GM12873 (cell line): ENCODE results near the gene ELP2.

ENCODE experiments used
- TF ChIP-seq, protein P1 (sequence below): IDR thresholded peaks from 2 replicates; pipeline ENCODE4 v1.5.1; 2012; ENCODE audit warnings: low read depth, mild to moderate bottlenecking, moderate library complexity, low read length, control low read depth; ENCODE audit not compliant: insufficient read depth; ENCODE audit errors: missing control alignments

Gene ELP2

DNA sequence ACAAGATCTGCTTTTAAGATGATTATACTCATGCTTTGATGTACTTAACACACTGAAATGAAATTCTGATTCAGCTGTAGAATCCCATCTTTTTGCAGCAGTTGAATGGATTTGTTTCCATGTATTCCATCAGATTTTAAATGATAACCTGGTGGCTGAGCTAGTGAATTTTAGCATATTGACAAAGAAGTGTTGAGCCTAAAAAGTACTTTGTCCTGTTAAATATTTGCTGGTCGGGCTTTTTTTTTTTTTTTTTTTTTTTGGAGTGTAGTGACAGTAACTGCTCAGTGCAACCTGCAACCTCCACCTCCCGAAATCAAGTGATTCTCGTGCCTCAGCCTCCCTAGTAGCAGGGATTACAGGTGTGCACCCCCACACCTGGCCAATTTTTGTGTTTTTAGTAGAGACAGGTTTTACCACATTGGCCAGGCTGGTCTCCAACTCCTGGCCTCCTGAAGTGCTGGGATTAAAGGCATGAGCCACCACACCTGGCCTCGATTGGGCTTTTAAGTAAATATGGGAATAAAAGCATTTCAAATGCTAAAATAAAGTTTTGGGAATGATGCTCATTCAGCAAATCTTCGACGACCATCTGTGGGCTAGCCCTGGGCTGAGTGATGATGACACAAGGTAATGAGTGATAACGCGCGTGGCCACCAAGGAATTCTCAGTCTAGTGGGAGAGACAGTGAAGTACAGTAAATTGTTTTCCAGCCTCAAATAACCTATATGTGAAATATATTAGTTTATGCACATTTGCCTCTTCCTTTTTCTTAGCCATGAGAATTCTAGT, 2.2 kb downstream of the ELP2 start:
- TF ChIP-seq, protein P1, sequence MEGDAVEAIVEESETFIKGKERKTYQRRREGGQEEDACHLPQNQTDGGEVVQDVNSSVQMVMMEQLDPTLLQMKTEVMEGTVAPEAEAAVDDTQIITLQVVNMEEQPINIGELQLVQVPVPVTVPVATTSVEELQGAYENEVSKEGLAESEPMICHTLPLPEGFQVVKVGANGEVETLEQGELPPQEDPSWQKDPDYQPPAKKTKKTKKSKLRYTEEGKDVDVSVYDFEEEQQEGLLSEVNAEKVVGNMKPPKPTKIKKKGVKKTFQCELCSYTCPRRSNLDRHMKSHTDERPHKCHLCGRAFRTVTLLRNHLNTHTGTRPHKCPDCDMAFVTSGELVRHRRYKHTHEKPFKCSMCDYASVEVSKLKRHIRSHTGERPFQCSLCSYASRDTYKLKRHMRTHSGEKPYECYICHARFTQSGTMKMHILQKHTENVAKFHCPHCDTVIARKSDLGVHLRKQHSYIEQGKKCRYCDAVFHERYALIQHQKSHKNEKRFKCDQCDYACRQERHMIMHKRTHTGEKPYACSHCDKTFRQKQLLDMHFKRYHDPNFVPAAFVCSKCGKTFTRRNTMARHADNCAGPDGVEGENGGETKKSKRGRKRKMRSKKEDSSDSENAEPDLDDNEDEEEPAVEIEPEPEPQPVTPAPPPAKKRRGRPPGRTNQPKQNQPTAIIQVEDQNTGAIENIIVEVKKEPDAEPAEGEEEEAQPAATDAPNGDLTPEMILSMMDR: no peak

- TF ChIP-seq, protein P1: no peak
Measured at GRCh38 chr18:36132756-36133155, 3.1 kb downstream of the ELP2 start.

GRCh38 chr18:36135264-36135663, 5.6 kb downstream of the ELP2 start:
- TF ChIP-seq, protein P1: no peak

- TF ChIP-seq, protein P1: no peak
Measured at GRCh38 chr18:36139245-36139644, 9.5 kb downstream of the ELP2 start.

DNA sequence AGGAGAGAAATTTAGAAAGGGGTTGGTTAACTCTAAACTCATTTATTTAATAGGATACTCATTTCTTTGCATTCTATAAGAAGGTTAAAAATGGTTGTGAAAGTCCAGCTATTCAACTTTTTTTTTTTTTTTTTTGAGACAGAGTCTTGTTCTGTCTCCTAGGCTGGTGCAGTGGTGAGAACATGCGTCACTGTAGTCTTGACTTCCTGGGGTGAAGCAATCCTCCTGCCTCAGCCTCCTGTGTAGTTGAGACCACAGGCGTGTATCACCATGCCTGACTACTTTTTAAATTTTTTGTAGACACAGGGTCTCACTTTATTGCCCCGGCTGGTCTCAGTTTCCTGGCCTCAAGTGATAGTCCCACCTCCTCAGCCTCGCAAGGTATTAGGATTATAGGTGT, 11.9 kb downstream of the ELP2 start:
- TF ChIP-seq, protein P1: no peak

DNA sequence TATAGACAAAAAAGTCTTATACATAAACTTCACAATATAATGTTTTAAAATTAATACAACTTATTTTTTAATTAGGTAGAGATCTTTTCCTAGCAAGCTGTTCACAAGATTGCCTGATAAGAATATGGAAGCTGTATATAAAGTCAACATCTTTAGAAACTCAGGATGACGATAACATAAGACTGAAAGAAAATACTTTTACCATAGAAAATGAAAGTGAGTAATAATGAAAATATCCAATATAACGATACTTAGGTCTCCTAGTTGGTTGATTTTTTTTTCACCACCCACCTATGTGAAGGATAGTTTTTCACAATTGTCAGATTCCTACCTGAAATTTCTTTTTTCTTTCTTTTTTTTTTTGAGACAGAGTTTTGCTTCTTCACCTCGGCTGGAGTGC, 13.1 kb downstream of the ELP2 start:
- TF ChIP-seq, protein P1: no peak

GRCh38 chr18:36143391-36143790, 13.7 kb downstream of the ELP2 start:
- TF ChIP-seq, protein P1: no peak
